NCI-H510A (cell line): ENCODE data around the gene MITF.

ENCODE experiments used
- DNase-seq: peaks from one replicate; lab custom pipeline; 2025; lab: John Stamatoyannopoulos, UW

MITF gene

DNA sequence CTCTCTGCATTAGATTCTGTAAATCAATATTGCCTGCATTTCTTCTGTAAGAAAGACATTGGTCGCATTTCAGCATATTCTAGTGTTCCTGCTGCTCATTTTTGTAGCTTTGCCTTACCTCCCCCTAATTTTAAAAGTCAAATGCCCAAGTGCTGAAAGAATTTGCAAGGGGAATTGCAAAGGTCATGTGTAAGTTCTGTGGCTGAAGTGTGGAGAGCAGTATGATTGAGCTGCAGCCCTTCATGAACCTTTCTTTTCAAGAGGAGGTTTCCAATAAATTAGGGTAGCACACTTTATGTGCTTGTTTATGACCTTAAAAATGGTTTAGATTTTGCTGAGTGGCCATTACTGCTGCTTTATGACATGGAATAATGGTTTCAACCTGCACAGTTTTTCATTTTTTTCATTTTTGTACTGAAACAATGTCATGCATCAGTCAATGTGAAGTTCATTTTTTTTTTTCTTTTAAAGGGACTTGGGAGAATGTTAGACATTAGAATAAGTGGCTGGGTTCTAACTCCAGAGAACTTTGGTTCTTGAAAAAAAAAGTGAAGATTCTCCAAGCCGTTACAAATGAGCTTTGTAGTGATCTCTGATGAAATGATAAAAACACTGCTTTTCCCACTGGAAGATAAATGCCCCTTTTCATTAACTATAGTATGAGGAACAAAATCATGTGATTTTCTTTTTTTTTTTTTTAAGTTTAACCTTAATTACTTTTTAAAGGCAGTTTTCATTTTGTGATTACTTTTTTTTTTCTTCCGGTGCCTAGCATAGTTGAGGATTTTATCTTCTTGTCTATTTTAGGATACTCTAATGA lies 99.6 kb downstream of the MITF start:
- no peak for DNase-seq

DNA sequence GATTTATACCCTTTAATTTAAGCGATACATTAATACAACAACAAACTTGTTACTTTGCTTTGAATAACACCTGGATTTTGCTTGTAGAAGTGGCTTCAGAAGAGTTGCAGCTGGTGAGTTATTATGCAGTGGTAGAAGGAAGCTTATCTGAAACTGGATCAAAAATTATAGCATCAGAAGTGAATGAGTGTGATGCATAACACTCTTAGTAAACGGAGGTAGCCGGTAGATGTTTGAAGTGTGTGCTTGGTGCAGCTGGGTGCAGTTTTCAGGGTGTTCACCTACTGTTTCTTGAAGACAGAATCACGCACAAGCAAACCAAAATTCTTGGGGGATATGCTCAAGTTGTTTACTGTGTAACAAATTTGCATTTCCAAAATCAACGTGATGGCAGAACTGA lies 103.1 kb downstream of the MITF start:
- no peak for DNase-seq

DNA sequence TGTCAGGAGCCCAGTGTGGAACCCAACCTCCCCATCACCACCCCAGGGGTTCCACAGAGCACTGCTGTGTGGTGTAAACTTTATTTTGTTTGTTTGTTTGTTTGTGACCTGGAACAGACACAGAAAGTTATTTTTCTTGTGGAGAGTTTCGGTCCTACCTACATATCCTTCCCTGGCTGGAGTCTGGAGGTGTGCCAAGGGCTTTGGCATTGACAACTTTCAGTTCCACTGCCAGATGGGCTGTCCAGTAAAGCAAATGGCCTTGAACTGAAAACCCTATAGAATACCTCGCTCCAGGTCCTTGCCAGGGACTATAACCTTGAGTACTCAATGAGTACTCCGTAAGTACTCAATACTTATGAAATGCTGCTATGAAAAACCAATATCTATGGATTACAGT lies 103.5 kb downstream of the MITF start:
- DNase-seq = no peak

DNA sequence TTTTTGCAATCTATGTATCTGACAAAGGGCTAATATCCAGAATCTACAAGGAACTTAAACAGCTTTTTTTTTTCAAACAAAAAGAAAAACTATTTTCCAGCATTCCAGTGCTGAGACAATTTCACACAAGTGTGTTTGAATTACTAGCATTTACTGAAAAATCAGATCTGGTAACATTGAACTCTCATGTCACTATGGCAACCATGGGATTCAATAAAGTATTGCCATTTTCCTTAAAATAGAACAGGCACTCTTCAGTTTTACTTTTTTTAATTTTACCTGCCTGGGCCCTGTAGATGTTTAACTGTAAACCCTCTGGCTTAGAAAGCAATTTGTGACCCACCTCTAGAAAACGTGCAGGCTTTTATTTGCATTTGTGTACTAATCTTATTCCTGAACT lies 105.4 kb downstream of the MITF start:
- DNase-seq = no peak

DNA sequence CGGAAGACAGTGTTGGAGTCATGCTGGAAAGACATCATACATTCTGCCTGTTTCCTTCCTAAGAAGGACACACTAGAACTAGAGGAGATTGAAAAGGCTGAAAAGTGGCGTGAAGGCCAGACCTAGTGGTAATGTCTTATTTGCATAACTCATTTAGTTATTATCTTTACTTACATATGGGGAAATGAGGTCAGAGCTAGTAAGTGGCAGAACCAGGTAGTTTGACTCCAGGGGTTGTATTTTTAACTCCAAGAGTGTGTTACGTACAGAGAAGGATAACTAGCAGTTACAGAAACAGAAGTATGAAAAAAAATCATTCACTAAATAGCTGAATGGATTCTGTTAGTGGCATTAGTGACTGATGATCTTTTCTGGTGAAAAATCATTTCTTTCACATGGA lies 108.0 kb downstream of the MITF start:
- no peak for DNase-seq

DNA sequence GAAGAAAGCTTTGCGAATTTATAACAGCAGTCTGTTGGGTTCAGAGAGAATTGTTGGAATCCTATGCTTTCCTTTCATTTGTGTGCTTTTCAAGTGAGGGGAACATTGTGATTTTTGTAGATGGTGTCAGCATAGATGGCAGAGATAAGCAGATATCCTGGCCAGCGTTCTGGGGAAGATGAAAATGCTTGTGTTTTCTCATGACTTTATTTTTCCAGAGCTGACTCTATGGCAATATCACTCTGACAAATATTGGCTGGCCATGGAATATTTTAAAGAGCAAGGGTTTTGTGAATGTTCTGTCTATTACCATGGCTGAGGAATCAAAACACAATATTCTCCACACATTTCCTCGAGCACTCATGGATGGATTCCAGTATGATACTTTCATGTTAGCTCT lies 108.8 kb downstream of the MITF start:
- DNase-seq = no peak

DNA sequence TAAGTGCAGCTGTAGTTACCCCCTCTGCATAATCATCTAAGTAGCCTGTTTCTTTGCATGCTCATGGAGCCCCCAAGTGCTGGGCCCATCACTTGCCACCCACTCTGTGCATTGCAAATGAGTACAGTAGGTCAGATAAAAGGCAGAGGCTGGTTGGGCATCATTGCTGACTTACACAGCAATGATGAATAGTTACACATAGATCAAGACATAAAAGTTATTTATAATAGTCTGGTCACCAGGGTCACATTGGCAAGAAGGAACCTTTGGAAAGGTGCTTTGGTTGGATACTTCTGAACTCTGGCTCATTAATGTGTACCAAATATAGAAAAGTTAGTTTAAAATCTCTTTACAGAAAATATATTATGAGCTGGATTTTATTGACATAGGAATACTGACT lies 111.6 kb downstream of the MITF start:
- DNase-seq = no peak

DNA sequence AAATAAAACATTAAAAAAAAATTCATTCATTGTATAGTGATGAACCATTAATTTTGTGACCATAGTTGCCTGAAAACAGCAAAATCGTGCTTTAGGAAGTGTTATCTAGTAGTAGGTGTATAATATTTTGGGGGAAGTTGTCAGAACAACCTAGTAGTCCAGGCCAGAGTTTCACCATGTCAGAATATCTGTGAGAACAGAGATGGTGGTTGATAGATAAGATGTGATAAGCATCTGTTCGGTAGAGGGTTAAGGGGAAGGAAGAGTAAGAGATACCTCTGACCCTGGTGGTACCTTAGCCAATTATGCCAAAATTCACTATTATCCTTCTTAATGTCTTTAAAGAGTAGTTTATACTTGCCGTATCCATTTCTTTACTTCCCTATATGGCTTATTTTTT lies 113.8 kb downstream of the MITF start:
- DNase-seq = no peak

DNA sequence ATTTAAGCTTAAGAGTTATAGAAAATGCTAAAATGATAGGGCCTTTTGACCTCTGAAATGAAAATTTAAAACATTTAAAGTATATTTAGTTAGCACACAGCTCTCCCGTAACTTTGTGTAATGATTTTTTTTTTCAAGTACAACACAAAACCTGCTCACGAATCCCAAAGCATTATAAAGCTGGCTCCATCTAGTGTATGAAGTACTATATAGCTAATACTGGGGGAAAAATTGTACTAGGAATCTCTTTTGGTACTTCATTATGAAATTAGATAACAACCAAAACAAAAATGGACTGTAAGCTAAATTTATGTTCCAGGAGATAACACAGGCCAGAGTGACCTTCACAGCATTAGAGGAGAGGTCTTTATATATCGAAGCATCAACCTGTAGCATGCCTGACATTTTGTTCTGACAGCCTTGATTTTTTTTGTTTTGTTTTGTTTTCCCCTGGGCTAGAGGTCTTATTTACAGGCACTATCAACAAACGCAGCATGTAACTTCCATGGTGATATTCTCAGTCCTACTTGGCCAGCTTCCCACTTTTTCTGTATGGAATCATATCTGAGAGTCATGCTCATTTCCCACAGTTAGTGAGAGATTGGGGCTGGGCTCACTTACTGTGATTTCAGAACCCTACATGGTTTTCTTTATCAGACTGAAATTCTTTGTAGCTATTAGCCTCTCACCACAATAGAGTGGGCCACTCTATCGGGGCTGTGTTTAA lies 116.3 kb downstream of the MITF start:
- DNase-seq = no peak

DNA sequence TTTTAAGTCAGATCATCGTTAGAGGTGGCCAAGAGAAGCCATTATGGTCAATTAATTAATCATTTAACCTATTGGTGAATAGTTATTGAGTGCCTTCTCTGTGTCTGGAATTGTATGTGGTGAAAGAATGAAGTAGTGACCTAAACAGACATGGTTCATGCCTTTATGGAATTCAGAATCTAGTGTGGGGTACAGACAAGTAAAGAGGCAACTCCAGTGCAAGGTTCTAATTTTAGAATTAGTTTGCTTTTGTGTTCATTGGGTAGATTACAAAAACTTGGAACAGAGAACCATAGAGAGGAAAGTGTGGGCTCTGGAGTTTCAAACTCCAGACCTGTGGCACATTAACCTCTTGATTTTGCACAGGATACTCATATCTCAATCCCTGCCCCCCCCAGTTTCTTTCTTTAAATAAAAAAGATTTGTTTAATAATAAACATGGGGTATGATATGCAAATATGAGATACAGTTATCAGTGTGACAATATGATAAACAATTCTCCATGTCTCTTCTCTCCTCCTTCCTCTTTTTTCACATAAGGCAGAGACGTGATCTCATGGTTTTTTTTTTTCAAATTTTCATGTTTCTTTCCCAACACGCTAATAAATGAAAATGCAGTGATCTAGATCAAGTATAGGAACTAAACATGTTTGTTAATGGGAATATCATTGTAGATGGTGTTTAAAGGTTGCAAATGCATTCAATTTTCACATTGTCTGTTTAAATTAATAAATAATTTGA lies 117.9 kb downstream of the MITF start:
- no peak for DNase-seq

DNA sequence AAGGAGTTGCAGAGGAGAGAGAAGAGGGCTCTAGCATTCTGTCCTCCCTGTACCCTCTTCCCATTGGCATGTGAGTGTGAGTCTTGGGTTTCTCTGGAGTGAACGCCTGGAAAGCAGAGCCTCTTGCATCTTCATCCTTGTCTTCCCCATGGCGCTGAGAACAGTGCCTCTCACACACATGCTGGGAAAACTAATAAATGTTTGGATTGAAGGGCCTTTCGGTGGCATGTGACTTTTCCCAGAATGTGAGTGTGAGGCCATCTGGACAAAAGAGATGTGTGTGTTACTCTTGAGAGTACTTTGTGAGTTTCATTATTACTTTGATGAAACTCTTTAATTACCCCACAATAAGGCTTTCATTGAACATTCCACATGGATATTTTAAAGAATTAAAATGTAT lies 122.3 kb downstream of the MITF start:
- DNase-seq = no peak

DNA sequence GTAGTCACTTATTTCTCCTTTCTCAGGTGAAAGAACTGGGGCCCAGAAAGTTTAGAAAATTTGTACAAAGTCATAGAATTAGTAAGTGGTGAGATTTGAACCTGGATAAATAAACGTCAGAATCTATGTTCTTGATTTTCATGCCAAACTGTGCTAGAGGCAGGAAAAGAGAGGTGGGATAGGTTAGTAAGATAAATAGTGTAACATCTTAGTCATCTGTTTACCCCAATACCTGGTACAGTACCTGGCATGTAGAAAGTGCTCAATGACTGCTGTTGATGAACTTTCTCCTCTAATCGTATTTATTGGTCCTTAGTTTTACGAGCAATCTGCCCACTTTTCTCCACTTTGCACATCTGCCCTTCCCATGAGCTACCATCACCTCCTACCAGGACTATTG lies 124.9 kb downstream of the MITF start:
- no peak for DNase-seq

DNA sequence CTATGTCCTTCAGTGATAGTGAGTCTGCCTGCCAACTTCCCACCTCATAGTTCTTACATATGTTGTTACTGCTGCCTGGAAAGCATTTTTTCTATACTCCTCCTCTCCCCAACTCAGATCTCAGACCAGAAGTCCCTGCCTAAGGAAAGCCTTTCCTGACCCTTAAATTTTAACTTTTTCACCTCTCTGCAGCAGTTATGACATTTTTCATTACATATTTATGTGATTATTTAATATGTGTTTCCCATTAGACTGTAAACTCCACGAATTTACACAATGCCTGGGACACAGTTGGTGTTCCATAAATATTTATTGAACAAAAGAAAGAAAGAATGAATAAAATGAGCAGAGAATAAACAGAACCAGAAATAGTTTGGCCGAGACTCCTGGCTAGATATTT lies 125.5 kb downstream of the MITF start:
- DNase-seq = no peak

DNA sequence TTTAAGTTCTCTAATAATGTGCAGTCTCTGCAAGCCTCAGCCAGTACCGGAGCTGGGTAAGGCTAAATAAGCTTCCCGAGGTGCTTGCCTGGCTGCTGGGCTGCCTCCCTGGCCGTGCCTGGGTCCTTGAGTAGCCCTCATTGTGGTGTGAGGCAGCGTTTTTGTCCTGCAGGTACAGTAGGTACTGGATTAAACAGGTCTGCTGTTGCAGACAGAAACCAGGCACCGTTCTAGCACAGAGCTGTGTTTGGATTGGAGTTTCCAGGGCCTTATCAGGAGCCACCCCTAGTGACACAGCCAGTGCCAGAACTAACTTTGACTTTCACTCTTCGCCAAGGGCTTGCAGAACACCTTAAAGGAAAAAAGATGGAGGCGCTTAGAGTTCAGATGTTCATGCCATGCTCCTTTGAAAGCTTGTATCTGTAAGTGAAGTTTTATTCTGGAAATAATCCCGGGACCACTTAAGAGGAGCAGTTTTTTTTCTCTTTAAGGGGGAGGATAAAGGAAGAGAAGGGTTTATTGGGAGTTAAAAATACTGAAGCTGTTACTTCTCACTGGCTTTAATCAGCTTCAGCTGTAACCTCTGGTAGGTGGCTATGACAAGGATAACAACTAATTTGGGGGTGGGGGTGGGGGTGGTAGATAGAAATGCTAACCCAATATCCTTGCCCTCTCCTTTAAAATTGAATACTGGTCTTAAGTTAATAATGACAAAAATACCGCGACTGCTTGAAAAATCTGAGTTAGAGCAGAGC lies 126.8 kb downstream of the MITF start:
- DNase-seq = no peak

DNA sequence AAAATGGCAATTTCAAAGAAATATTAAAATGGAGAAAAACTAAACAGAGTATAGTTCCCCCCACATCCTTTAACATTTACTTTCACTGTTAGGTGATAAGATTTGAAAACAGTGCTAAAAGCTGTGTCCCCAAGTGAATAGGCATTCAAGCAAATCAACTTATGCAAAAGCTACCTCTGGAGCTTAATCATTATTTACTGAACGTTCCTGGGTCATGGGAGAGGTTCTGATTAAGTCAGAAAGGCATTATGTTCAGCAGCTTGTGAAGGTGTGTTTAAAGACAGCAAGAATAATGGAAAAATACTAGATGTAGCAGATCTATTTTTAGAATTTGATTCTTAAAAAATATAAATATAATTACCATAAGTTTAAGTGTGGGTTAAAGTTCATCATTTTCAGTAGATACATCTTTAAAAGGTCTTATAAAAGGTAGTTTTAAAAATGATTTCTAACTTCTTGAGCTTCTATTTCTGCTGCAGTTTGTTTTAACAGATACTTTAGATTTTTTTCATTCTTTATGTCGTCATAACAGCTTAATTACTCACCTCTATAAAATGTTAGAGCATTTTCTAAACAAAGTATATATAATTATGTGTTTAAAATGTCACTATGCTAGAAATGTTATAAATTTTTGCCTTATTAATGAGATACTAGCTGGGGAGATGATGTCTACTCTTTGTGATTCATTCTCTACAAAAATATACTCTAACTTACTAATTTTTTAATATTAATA lies 127.9 kb downstream of the MITF start:
- DNase-seq = no peak

DNA sequence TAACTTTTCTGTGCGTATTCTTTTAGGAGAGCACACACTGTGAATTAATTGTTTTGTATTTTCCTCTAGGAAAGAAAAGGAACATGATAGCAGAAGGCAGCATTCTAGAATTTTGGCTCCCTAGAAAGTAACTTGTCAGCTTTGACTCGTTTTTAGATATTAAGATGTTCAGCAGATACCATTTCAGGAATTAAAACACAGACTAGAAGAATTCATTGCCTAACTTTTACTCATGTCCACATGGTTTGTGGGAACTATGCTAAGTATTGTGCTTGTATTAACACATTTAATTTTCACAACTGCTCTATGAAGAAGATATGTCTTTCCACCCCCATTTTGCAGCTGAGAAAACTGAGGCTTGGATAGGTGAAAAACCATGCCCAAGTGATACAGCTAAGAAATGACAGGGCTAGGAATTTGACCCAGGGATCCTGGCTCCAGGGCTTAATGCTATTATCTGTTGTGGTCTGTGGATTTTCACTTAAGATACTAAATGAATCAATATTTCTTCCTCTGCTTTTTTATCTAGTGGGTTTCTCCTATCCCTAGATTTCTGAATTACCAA lies 128.8 kb downstream of the MITF start:
- no peak for DNase-seq

DNA sequence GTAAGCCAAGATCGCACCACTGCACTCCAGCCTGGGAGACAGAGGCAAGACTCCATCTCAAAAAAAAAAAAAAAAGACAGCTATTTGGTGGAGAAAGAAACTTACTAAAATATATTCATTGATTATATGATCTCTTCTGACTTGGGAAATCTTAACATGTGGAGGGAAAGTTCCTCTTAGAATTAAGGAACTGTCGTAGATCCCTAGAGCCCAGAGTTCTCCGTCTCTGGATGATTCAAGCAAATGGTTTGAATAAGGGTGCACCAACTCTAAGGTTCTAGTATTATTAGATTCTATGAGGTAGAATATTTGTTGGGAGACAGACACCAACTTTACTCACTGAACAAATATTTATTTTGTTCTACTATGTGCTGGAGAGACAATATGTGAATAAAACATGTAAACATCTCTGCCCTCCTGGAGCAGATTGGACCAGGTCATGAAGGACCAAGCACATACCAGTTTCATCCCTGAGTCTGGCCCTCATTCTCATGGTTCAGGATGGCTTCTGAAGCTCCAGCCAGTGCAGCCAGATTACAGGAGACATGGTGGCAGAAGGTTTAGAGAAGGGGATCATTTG lies 129.7 kb downstream of the MITF start:
- no peak for DNase-seq

DNA sequence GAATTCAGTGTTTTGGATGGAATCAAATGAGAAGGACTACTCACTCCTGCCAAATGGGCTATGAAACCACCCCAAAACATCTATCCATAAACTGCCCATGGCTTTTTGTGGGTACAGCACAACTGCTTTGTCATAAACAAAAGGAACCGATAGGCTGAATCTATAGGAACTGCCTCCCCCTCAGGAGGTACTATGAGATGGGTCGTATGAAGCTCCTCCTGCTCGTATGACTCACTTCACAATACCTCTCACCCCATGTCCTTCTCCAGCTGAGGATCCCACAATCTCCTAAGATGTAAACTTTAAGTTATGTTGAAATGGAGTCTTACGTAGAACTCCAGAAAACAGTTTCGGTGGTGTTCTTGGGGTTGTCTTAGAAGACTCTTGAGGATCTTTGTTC lies 130.4 kb downstream of the MITF start:
- DNase-seq = no peak

DNA sequence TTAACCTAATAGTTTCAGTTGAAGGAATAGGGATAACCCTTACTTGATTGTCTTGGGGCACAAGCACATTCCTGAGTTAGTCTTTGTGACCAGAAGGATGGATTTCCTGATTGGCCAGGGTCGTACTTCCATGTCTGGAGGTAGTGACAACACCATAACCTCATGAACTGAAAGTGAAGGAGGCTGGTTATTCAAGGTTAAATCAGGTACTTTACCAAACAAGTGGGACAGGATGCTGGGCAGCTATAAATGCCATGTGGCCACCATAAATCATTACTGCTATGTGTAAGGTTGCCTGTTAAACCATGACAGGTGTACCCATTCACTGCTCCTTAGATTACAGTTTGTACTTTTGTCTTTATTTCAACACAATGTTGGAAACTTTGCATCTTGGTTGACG lies 132.0 kb downstream of the MITF start:
- DNase-seq = peak; percentile 18

DNA sequence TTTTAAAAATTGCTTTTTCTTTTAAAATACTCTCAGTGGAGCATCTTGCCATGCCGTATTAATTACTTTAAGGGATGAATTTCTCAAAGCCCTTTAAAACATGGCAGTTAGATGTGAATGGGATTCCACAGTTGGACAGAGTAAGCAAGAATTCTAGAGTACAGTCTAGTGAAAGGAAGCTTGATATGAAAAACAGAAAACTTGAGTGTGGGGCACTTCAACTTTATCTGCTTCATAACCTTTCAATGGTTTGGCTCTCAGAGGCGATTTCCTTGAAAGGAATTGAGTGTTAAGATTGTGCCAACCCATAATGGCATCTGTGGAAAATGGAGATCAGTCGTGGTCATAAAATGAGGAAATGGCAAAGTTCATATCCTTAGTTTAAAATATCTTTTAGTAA lies 132.6 kb downstream of the MITF start:
- DNase-seq = no peak
